GM21576 (cell line): ENCODE measurements around the gene POLR1E.
"Not testable (repeated sequence)": the region's sequence is repeated elsewhere in the genome, so short reads cannot be mapped to it uniquely, and the experiment has no call there.

Source experiments
- ATAC-seq: cut with Tn5 transposase; IDR thresholded peaks from one replicate; pipeline ENCODE4 v1.9.1; 2021; ENCODE audit warnings: mild to moderate bottlenecking, moderate library complexity; ENCODE audit not compliant: unreplicated experiment

POLR1E gene

DNA sequence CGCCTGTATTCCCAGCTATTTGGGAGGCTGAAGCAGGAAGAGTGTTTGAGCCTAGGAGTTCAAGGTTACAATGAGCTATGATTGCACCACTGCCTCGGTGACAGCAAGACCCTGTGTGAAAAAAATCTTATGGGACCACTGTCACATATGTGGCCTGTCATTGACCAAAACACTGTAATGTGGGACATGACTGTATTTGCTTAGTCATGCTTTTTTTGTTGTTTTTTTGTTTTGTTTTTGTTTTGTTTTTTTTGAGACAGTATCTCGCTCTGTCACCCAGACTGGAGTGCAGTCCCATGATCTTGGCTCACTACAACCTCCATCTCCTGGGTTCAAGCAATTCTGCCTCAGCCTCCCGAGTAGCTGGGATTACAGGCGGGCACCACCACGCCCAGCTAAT, 13.5 kb downstream of the POLR1E start:
- no peak for ATAC-seq

GRCh38 chr9:37501957-37502596, 16.3 kb downstream of the POLR1E start:
- no peak for ATAC-seq

DNA sequence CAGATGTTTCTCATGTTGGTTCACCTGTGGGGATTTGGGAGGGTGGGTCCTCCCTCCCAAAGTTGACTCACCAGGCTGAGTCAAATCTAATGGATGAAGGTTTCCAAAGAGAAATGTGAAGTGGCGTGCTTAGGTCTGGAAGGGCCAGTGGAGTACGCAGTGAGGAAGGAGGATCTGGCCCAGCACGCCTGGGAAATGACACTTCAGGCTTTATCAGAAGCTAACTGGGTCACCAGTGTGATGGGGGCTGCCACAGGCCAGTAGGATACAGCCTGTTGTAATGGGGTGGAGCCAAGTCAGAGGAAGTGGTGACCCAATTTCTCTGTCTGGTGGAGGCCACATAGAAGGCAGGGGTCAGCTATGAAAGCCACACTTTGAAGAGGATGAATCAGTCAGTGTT, 18.0 kb downstream of the POLR1E start:
- ATAC-seq: no peak

GRCh38 chr9:37504605-37505004, 18.9 kb downstream of the POLR1E start:
- ATAC-seq: no peak

GRCh38 chr9:37507566-37508134, 21.9 kb downstream of the POLR1E start:
- ATAC-seq: no peak

GRCh38 chr9:37508135-37508833, 22.5 kb downstream of the POLR1E start:
- no peak for ATAC-seq

DNA sequence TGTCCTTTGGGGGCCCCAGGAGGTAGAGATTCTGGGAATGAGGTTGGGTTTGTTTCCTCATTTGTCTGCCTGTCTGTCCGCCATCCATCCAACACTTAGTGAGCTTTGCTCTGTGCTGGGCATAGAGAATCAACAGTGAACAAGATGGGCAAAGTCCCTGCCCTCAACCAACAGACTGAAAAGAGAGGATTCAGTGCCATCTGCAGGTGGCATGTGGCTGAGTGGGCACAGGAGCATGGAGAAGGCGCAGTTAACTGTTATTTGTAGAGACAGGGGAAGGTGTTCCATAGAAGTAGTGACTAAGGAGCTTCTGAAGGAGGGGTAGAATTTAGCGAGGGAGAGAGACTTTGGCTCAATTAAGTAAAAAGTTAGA, 23.1 kb downstream of the POLR1E start:
- ATAC-seq: no peak

GRCh38 chr9:37509536-37509935, 23.8 kb downstream of the POLR1E start:
- no peak for ATAC-seq

GRCh38 chr9:37510053-37510452, 24.3 kb downstream of the POLR1E start:
- not testable (repeated sequence) for ATAC-seq

DNA sequence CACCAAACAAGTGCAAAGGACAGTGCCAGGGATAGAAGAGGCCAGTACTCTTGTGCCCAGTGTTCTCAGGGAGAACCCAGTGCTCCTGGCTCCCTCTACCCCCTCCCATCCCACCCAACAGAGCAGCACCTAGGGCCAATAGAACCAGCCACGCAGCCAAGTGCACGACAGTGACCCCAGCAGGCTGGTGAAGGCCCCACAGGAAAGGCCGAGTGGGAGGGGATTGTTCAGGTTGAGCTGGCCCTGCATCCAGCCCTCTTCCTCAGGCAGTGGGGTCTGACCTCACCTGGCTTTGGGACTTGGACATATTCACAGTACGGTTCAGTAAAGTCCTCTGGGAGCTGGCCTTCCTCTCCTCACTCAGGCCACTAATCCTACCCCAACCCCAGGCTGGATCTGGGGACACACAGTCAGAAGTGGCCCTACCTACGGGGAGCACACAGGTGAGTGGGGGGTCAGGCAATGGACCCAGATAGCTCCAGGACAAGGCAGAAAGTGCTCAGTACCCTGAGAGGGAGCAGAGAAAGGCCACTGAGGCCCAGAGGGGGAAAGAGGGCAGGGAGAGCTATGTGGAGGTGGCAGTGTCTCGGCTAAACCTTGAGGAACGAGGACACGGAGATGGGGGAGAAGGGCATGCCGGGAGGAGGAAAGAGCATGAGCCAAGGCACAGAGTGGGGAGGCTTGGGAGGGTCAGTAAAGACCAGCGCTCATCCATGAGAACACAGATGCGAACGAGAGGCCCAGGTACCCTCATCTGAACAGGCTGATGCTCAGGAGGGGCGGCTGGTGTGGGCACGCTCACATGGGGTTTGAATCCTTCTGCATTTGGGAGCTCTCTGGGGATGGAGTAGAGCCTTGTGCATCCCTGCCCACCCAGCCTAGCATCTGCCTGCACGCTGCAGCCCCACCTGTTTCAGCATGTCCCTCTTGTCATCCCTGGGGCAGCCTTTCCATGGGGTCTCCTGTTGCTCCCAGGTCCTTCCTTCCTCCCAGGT, 25.6 kb downstream of the POLR1E start:
- ATAC-seq: no peak

DNA sequence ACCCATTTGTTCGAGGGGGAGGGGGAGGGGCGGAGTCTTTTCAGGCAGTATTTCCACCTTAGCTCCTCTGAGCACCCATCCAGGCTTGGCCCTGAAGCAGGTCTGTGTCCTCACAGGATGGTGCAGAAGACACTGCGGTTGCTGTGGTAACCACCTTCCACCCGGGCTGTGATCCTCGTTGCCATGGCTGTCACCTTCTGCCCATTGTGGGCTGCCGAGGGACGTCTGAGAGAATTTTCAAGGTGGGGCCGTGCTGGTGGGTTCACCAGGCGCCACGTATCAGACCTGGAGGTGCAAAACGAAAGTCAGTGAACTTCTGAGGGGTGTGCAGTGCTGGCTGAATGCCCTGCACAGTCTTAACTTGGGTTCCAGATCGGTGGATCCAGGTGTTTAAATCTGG, 26.7 kb downstream of the POLR1E start:
- no peak for ATAC-seq

DNA sequence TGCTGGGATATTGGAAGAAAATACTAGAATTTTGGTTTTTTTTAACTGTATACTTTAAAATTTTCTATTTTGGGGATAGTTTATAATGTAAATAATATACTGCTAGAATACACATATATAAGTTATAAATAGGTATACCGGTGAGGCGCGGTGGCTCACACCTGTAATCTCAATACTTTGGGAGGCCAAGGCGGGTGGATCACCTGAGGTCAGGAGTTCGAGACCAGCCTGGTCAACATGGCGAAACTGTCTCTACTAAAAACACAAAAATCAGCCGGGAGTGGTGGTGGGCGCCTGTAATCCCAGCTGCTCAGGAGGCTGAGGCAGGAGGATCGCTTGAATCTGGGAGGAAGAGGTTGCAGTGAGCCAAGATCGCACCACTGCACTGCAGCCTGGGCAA, 28.7 kb downstream of the POLR1E start:
- not testable (repeated sequence) for ATAC-seq

- ATAC-seq: no peak
These were observed 29.3 kb downstream of the POLR1E start for GRCh38 chr9:37514999-37515398.

GRCh38 chr9:37515620-37516258, 30.0 kb downstream of the POLR1E start:
- ATAC-seq: no peak

- ATAC-seq: no peak
These were observed 32.2 kb downstream of the POLR1E start for GRCh38 chr9:37517923-37518322.

GRCh38 chr9:37520641-37521040, 34.9 kb downstream of the POLR1E start:
- no peak for ATAC-seq

DNA sequence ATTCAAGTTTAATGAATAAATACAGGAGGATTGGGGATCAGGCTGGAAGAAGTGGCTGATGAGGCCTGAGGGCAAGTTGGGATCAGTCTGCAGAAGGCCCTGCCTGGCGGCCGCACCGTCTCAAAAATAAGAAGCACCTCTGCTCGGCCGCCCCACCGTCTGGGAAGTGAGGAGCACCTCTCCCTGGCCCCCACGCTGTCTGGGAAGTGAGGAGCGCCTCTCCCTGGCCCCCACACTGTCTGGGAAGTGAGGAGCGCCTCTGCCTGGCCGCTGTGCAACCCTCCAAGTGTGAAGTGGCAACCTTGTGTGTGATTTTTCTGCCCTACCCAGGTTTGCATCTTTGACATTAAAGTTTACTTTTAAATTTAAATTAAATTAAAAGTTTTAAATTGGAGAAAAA, 35.4 kb downstream of the POLR1E start:
- no peak for ATAC-seq

DNA sequence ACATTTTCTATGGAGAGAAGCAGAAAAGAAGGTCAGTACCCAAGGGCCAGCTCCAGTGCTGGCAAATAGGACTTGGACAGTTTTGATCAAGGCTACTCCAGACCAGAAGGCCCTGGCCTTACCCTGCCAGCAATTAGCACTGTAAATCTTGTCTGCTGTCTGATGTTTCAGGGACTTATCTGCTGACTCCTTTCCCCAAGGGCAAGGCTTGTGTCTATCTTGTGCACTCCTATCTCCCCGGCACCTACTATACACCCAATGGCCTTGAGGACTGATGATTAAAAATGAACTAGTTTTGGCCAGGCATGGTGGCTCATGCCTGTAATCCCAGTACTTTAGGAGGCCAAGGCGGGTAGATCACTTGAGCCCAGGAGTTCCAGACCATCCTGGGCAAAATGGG, 37.2 kb downstream of the POLR1E start:
- ATAC-seq: no peak

GRCh38 chr9:37523916-37524315, 38.2 kb downstream of the POLR1E start:
- ATAC-seq: no peak

GRCh38 chr9:37528652-37529471, 43.1 kb downstream of the POLR1E start:
- peak; percentile 54 for ATAC-seq
